ENCODE results near the gene PATZ1. TPM values are rescaled to one million over a fixed set of nuclear protein-coding genes. Genes with fewer than 3 reads are reported as not detected.

Gene PATZ1
- polyA plus RNA-seq, 1 of the 3 experiments (the other 2 are of a cell fraction), result 21.8 TPM

DNA sequence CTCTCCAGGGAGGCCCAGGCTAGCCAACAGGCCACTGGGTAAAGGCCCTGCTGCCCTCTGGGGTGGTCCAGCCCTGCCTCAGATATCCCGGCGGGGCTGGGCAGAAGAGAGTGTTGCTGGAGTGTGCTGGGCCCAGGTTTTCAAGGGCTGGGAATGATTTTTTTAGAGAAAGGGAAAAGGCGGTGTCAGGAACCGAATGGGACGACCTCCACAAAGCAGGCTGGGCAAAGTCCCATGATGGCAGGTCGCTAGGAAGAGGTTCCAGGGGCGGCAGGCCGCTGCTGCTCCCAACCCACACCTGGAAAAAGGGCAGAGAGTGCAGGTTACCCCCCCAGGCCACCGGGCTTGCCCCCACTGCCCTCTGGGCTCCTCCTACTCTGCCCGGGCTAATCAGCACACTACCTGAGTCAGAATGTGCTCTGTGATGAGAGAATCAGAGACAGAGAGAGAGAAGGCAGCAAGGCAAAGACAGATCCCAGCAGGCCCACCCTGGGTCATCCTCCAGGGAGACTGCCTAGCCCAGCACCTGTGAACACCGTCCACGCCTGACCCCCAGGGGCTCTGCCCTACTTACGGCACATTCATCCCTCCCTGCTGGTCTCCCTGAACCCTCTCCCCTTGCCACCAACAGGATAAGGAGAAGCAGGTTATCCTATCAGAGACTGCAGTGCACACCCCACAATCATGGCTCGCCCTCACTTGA is 4.6 kb downstream of the PATZ1 start:
- Histone ChIP-seq H3K9me3 (no peaks in the 10 kb centered on the region), H2AFZ (ENCODE audit: low read depth) (no peak overlapping the region), H3K27ac (ENCODE audit: low read depth in 2 of 2, low read length in 1 of 2) (no peak overlapping the region; a peak in 1 of 4 replicates), H3F3A (replicated peaks; ENCODE audit: insufficient read depth) (no peaks in the 10 kb centered on the region), H3K79me2 (ENCODE audit: insufficient read depth) (peaks cover 70% of the 10 kb centered on the region), H3K9ac (no peak overlapping the region), H3K4me1 (ENCODE audit: control insufficient read depth in 1 of 2, insufficient read depth in 2 of 2, low read depth in 1 of 2, low read length in 1 of 2) (peaks cover 19 to 60% of the 10 kb centered on the region in 2 experiments), H4K20me1 (ENCODE audit: insufficient read depth) (peaks cover 76% of the 10 kb centered on the region), H3K9me2 (no peaks in the 10 kb centered on the region), H3K4me3 (ENCODE audit: low read depth in 2 of 2, low read length in 1 of 2) (no peak overlapping the region), H3K4me2 (no peak overlapping the region), H3K36me3 (replicated peaks in 1 of 2; ENCODE audit: control insufficient read depth in 1 of 2, insufficient read depth in 2 of 2, low read length in 1 of 2) (peaks cover 44 to 63% of the 10 kb centered on the region in 2 experiments), H3K27me3 (ENCODE audit: insufficient read depth) (no peaks in the 10 kb centered on the region)
- 87% methylated on average over 9 of the region's 14 CpGs for whole genome bisulfite sequencing (ENCODE audit: low lambda C conversion rate)
- CTCF ChIA-PET, result interaction anchor here (4.7 kb wide), 1 partner anchor 28 kb away, joined by 25 read pairs; no protein-coding TSS in a partner anchor
- no peak for TF ChIP-seq RXRA (IDR thresholded peaks at IDR 0.05; ENCODE audit: borderline replicate concordance, low read depth)
- no peak for TF ChIP-seq EZH2phosphoT487 (IDR thresholded peaks at IDR 0.05; ENCODE audit: borderline replicate concordance, low read depth)
- TF ChIP-seq FOSL2 (IDR thresholded peaks at IDR 0.05; ENCODE audit: borderline replicate concordance, low read depth), result no peak
- no peak for TF ChIP-seq RCOR1 (IDR thresholded peaks at IDR 0.05; ENCODE audit: low read length)
- TF ChIP-seq SIN3A (IDR thresholded peaks at IDR 0.05; ENCODE audit: borderline replicate concordance, low read depth, low read length), result no peak
- no peak for TF ChIP-seq POLR2AphosphoS5 (IDR thresholded peaks at IDR 0.05; ENCODE audit: low read depth, low read length)
- TF ChIP-seq ELF1 (IDR thresholded peaks at IDR 0.05), result no peak
- TF ChIP-seq, protein P1, sequence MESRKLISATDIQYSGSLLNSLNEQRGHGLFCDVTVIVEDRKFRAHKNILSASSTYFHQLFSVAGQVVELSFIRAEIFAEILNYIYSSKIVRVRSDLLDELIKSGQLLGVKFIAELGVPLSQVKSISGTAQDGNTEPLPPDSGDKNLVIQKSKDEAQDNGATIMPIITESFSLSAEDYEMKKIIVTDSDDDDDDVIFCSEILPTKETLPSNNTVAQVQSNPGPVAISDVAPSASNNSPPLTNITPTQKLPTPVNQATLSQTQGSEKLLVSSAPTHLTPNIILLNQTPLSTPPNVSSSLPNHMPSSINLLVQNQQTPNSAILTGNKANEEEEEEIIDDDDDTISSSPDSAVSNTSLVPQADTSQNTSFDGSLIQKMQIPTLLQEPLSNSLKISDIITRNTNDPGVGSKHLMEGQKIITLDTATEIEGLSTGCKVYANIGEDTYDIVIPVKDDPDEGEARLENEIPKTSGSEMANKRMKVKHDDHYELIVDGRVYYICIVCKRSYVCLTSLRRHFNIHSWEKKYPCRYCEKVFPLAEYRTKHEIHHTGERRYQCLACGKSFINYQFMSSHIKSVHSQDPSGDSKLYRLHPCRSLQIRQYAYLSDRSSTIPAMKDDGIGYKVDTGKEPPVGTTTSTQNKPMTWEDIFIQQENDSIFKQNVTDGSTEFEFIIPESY (IDR thresholded peaks at IDR 0.05; ENCODE audit: borderline replicate concordance, low read depth), result no peak
- no peak for TF ChIP-seq GABPA (IDR thresholded peaks at IDR 0.05; ENCODE audit: low read depth)
- TF ChIP-seq, protein P2, sequence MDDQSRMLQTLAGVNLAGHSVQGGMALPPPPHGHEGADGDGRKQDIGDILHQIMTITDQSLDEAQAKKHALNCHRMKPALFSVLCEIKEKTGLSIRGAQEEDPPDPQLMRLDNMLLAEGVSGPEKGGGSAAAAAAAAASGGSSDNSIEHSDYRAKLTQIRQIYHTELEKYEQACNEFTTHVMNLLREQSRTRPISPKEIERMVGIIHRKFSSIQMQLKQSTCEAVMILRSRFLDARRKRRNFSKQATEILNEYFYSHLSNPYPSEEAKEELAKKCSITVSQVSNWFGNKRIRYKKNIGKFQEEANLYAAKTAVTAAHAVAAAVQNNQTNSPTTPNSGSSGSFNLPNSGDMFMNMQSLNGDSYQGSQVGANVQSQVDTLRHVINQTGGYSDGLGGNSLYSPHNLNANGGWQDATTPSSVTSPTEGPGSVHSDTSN (IDR thresholded peaks at IDR 0.05), result no peak
- TF ChIP-seq SMC3 (IDR thresholded peaks at IDR 0.05; ENCODE audit: low read depth, low read length), result no peak
- POLR2A ChIA-PET, result no interaction called here
- DNase-seq, result no peak

DNA sequence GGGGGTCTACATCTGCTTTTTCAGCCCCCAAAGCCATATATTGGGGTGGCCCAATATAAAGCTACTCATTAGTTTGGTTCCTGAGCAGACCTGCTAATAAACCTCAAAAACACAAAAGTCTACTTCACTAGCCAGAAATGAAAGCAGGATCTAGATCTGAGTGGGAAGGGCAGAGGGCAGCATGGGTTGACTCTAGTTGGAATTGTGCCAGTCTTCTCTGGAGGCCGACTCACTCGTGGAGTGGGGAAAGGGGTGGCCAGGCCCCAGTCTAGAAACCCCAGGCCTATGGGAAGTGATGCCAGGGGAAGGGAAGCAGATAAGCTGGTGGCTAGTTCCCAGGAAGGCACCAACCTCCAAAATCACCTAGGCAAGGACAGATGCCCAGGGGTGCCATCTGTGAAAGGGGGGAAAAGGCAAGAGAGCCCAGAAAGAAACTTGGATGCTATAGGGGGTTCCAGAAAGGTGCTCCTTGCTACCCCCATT is 5.3 kb downstream of the PATZ1 start:
- H3F3A ChIP-seq (replicated peaks; ENCODE audit: insufficient read depth), result no peaks in the 10 kb centered on the region
- no peak overlapping the region for H3K4me3 ChIP-seq (ENCODE audit: low read depth in 2 of 2, low read length in 1 of 2)
- H2AFZ ChIP-seq (ENCODE audit: low read depth), result no peak overlapping the region
- no peaks in the 10 kb centered on the region for H3K9me3 ChIP-seq
- peaks cover 78% of the 10 kb centered on the region for H4K20me1 ChIP-seq (ENCODE audit: insufficient read depth)
- no peaks in the 10 kb centered on the region for H3K27me3 ChIP-seq (ENCODE audit: insufficient read depth)
- ChIA-PET POLR2A (interaction anchor here (1.2 kb wide), 1 partner anchor 15 kb away, joined by 3 read pairs; no protein-coding TSS in a partner anchor), CTCF (interaction anchor here (4.7 kb wide), 1 partner anchor 27 kb away, joined by 25 read pairs; no protein-coding TSS in a partner anchor)
- no peak overlapping the region for H3K4me2 ChIP-seq
- H3K9ac ChIP-seq, result no peak overlapping the region
- H3K9me2 ChIP-seq, result no peaks in the 10 kb centered on the region
- TF ChIP-seq, protein P3, sequence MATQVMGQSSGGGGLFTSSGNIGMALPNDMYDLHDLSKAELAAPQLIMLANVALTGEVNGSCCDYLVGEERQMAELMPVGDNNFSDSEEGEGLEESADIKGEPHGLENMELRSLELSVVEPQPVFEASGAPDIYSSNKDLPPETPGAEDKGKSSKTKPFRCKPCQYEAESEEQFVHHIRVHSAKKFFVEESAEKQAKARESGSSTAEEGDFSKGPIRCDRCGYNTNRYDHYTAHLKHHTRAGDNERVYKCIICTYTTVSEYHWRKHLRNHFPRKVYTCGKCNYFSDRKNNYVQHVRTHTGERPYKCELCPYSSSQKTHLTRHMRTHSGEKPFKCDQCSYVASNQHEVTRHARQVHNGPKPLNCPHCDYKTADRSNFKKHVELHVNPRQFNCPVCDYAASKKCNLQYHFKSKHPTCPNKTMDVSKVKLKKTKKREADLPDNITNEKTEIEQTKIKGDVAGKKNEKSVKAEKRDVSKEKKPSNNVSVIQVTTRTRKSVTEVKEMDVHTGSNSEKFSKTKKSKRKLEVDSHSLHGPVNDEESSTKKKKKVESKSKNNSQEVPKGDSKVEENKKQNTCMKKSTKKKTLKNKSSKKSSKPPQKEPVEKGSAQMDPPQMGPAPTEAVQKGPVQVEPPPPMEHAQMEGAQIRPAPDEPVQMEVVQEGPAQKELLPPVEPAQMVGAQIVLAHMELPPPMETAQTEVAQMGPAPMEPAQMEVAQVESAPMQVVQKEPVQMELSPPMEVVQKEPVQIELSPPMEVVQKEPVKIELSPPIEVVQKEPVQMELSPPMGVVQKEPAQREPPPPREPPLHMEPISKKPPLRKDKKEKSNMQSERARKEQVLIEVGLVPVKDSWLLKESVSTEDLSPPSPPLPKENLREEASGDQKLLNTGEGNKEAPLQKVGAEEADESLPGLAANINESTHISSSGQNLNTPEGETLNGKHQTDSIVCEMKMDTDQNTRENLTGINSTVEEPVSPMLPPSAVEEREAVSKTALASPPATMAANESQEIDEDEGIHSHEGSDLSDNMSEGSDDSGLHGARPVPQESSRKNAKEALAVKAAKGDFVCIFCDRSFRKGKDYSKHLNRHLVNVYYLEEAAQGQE (IDR thresholded peaks at IDR 0.05; ENCODE audit: low read depth, low read length), result no peak
- TF ChIP-seq, protein P1 (IDR thresholded peaks at IDR 0.05; ENCODE audit: borderline replicate concordance, low read depth), result no peak
- TF ChIP-seq MXI1 (IDR thresholded peaks at IDR 0.05; ENCODE audit: low read depth, low read length), result no peak
- 0 out of 2 replicates have a peak, but pooled peaks have one; percentile 9 for TF ChIP-seq NFIC (IDR thresholded peaks at IDR 0.05; ENCODE audit: borderline replicate concordance)
- TF ChIP-seq FOXJ3 (CRISPR knock-in tag; IDR thresholded peaks at IDR 0.05), result no peak
- peaks cover 44 to 69% of the 10 kb centered on the region in 2 experiments for H3K36me3 ChIP-seq (replicated peaks in 1 of 2; ENCODE audit: control insufficient read depth in 1 of 2, insufficient read depth in 2 of 2, low read length in 1 of 2)
- DNase-seq, result no peak
- WGBS (ENCODE audit: low lambda C conversion rate), result 18% methylated on average over 2 of the region's 2 CpGs
- peaks cover 19 to 60% of the 10 kb centered on the region in 2 experiments for H3K4me1 ChIP-seq (ENCODE audit: control insufficient read depth in 1 of 2, insufficient read depth in 2 of 2, low read depth in 1 of 2, low read length in 1 of 2)
- H3K27ac ChIP-seq (ENCODE audit: low read depth in 2 of 2, low read length in 1 of 2), result no peak overlapping the region
- peaks cover 76% of the 10 kb centered on the region for H3K79me2 ChIP-seq (ENCODE audit: insufficient read depth)

All from SK-N-SH (cell line).